ENCODE data around the gene STAB2.

The STAB2 gene

GRCh38 chr12:103780093-103780440, 193.0 kb downstream of the STAB2 start:
- DNase-seq (ENCODE audit: low read depth in 2 of 2), result no peak

- no peak for DNase-seq (ENCODE audit: low read depth in 2 of 2)
These were observed 193.9 kb downstream of the STAB2 start for GRCh38 chr12:103780992-103781391.

- no peak for DNase-seq (ENCODE audit: low read depth in 2 of 2)
These were observed 195.3 kb downstream of the STAB2 start for GRCh38 chr12:103782399-103782798.

DNA sequence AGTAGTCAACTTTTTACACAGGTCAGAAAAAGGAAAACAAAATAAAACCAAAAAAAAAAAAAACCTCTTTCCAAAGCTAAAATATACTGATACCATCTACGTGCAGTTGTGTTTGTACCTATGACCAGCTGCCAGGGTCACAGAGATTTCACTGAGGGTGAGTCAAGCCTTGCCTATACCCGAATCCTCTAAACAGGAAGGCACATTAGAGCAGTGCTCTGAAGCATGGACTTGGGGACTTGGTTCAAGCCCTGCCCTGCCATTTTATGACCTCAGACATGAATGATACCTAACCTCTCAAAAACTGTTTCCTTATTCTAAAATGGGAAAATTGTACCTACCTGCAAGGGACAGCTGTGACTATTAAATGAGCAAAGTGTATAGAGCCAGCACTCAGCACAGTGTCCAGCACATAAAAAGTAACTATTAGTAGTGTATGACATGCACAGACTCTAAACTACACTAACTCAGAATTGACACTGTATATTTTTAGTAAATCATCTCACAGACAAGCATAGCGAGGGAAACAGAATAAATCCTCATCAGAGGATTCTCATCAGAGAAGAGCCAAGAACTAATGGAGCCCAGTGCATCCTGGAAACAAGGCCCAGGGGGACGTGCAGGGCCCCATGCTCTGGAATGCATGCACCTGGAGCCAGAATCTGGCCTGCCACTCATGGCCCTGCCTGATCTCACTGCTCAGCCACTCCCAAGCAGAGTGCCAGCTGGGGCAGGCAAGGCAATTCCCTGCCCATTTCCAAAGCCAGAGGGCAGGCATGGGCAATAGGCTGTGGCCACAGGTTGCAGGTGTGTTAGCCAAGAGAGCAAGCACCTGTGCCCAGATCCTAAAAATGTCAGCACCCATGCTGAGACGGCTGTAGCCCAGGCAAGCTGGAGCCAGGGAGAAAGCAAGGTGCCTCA, 196.9 kb downstream of the STAB2 start:
- DNase-seq (ENCODE audit: low read depth in 2 of 2), result no peak

DNA sequence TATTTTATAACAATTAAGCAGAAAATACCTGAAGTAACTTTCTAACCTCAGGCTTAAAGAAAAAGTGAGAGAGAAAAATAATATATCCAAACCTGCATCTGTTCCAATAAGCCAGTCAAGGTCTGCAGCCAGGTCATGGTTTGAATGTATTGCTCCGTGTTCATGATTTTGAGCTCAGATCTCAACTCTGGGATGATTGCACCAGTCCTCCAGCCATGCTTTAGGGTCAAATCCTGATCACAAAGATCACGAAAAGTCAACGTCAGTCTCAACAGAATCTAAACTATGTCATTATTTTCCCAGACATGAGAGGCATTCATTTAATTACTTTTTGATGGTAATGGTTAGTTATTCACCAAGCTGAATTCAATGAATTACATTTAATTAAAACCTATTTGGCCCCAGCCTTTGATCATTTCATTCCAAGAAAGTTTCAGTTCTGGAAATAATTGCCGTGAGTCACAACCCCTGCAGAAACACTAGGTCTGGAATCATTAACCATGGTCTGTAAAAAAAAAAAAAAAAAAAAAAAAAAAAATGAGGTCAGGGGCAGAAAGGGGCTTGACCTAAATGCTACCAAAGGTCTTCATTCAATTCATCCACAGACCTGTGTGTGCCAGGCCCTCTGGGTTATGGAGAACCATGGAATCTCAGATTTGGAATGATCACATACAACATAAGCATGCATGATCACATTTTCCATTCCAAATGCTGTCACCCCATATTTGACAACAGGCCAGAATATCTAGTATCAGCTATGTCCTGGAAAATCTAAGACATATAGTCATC, 198.4 kb downstream of the STAB2 start:
- DNase-seq (ENCODE audit: low read depth in 2 of 2), result no peak

- DNase-seq (ENCODE audit: low read depth in 2 of 2), result no peak
These were observed 199.1 kb downstream of the STAB2 start for GRCh38 chr12:103786201-103786600.

DNA sequence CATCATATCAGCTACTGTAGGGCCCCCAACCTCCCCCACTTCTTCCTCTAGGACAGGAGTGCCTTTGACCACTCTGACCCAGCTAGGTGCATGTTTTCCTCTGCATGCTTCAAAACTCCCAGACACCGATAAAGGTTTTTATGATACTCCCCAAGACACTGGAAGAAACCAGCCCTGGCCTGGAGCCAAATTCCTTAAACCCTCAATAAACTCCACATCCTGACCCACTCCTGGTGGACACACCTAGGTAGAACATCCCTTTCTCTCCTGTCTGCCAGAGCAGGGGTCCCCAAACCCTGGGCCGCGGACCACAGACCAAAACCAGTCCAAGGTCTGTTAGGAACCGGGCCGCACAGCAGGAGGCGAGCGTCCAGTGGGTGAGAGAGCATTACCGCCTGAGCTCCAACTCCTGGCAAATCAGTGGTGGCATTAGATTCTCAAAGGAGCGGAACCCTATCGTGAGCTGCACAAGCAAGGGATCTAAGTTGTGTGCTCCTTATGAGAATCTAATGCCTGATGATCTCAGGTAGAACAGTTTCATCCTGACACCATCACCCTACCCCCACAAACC, 204.4 kb downstream of the STAB2 start:
- DNase-seq (ENCODE audit: low read depth in 2 of 2), result no peak

DNA sequence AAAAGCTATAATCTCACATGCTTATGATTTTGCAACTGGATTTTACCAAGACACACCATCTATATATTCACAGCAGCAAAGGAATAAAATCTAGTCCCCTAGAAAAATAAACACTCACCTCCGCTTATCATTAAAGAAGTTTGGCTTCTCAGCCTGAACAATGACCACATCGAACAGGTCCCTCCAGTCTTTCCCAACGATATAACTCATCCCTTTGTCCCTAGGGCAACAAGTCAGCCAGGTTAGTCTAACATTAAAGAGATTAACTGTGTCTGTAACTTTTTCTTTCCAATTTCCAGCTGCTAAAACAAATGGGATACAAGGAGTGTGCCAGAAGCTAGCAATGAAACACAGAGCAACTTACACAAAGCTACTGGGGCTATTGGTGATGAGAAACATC, 206.0 kb downstream of the STAB2 start:
- no peak for DNase-seq (ENCODE audit: low read depth in 2 of 2)

DNA sequence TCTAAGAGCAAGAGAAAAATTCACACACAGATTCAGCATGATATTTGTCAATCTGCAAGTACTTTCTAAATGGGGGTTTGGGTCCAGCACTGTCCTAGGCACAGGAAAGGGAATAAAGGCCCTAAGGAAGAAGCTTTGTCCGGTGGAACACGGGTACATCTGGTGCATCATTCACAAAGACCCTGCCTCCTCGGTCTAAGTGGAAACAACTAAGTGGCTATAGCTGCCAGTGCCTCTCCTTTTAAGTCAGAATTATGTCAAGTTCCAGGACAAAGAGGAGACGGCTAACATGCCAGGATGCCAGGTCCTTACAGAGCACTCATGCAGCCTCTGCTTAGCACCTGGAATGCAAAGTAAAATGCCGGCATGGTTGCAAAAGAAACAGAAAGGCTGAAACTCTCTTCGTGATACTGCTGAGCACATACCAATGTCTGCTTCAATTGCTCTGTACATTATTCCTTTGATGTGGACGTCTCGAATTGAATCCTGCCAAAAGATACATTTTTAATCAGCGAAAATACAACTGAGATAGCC, 206.5 kb downstream of the STAB2 start:
- no peak for DNase-seq (ENCODE audit: low read depth in 2 of 2)

DNA sequence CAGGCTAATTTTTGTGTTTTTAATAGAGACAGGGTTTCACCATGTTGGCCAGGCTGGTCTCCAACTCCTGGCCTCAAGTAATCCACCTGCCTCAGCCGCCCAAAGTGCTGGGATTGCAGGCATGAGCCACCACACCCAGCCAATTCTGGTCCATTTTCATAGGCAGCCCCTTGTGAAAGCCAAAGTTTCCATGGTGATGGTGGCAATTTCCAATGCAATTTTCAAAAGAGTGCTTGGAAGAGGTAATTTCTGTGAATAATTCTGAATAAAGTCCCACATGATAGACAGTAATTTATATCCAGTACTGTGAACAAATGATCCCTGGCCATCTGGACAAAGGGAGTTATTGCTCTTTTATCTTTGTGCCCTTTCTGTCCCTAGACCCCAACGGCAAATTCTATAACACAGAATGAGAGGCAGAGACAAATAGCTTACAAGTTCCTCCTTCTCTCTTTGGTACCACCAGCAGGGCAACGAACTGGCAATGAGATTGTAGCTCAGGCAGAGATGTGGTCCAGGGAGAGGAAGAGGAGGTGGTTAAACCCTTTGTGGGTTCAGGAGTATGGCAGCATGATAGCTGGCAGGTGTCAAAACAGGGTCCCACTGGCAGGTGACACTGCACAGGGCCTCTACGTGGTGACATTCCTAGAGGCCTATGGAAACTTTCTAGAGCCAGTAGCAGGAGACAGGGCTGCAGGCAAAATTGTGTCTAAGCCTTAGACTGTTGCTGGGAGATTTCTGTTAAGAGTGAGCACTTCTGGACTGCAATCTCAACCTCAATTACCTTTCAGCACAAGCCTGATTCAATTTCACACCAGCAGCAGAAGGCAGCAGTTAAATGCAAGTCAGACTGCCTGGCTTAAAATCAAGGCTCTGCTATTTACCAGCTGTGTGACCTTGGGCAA, 207.5 kb downstream of the STAB2 start:
- DNase-seq (ENCODE audit: low read depth in 2 of 2), result no peak

- no peak for DNase-seq (ENCODE audit: low read depth in 2 of 2)
These were observed 211.5 kb downstream of the STAB2 start for GRCh38 chr12:103798586-103798985.

GRCh38 chr12:103799504-103799856, 212.4 kb downstream of the STAB2 start:
- no peak for DNase-seq (ENCODE audit: low read depth in 2 of 2)

DNA sequence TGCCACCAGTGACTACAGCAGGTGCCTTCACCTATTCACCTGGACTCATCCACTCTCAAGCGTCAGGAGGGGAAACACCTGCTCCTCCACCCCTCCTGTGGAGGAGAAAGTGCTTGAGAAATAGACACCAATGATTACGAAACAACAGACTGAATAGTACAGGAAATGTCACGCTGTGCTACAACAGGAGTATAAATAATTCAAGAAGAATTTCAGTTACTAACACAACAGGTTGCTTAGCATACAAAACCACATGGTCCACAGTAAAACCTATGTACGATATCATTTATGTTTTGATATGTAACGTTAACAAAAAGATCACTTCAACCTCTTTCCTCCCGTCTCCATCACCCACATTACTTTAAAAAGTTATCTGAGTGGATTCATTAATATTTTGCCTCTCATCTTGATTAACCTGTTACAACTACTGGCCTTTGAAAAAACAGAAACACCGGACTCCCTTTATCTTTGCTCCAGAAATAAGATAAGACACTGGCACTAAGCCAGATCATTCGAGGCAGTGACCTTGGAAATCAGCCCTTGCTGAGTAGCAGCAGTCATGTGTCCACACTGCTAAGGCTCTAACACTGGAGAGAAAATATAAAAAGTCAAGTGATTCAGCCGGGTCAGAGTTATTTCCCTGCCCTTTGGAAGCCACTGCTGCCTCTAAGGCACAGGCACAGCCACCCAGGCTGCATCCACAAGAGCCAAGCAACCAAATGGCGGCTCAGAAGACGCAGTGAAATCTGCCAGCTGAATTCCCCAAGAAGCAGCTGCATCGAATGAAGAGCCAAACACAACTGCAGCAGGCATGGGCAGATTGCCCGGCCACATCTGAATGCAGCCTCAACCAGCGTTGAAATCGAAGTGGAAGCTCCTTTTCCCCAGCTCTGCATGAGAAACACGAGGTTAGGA, 213.0 kb downstream of the STAB2 start:
- no peak for DNase-seq (ENCODE audit: low read depth in 2 of 2)

- DNase-seq (ENCODE audit: low read depth in 2 of 2), result no peak
These were observed 214.9 kb downstream of the STAB2 start for GRCh38 chr12:103801709-103802585.

GRCh38 chr12:103802586-103802886, 215.5 kb downstream of the STAB2 start:
- no peak for DNase-seq (ENCODE audit: low read depth in 2 of 2)

DNA sequence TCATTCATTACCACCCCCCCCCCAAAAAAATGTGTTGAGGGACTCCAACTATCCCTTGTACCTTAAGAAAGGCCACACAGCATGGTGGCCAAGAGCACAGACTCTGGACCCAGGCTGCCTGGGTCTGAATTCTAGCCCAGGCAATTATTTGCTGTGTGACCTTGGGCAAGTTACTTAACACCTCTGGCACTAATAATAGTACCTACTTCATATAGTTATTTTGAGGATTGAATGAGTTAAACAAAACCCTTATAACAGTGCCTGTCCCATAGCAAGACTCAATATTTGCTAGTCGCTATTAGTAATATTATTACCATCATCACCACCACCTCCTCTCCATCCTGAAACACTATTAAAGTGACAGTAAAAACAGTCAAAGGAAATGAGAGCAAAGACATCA, 216.8 kb downstream of the STAB2 start:
- no peak for DNase-seq (ENCODE audit: low read depth in 2 of 2)

DNA sequence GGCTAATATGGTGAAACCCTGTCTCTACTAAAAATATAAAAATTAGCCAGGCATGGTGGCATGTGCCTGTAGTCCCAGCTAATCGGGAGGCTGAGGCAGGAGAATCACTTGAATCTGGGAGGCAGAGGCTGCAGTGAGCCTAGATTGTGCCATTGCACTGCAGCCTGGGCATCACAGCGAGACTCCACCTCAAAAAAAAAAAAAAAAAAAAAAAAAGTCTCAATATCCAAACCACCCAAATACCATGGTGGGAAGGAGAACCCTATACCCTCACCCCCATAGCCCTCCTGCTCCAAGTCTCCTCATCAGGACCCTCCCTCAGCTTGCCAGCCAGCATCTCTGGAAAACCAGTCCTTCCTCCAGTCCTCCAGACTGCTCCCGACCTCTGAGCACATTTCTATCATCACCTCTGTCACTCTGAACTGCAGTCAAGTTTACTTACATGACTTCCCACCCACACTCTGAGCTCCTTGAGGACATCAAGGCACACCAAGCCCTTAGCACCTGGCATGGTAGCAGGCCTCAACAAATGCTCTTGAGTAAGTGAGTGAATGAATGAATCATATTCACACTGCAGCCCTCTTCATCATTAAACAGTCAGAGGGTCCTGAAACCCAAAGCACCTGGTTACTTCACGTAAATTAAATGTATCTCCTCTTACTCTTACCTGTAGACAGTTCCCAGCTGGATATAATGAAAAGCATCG, 218.7 kb downstream of the STAB2 start:
- no peak for DNase-seq (ENCODE audit: low read depth in 2 of 2)

GRCh38 chr12:103806803-103807202, 219.7 kb downstream of the STAB2 start:
- DNase-seq (ENCODE audit: low read depth in 2 of 2), result no peak

All from activated CD8-positive, alpha-beta memory T cell treated with anti-CD3 and anti-CD28 coated beads for 4 hours (primary cell).